Activated CD8-positive, alpha-beta memory T cell treated with anti-CD3 and anti-CD28 coated beads for 1 hour (primary cell): ENCODE measurements around the gene EPSTI1.
"Not testable (repeated sequence)": the region's sequence is repeated elsewhere in the genome, so short reads cannot be mapped to it uniquely, and the experiment has no call there.

Source experiments
- DNase-seq, 2 donors: peaks; one replicate each; pipeline ENCODE4 v3.0.0-alpha.2; 2020; ENCODE audit warnings: low read depth in 1 of 2; ENCODE audit errors: extremely low read depth in 1 of 2

EPSTI1 gene

DNA sequence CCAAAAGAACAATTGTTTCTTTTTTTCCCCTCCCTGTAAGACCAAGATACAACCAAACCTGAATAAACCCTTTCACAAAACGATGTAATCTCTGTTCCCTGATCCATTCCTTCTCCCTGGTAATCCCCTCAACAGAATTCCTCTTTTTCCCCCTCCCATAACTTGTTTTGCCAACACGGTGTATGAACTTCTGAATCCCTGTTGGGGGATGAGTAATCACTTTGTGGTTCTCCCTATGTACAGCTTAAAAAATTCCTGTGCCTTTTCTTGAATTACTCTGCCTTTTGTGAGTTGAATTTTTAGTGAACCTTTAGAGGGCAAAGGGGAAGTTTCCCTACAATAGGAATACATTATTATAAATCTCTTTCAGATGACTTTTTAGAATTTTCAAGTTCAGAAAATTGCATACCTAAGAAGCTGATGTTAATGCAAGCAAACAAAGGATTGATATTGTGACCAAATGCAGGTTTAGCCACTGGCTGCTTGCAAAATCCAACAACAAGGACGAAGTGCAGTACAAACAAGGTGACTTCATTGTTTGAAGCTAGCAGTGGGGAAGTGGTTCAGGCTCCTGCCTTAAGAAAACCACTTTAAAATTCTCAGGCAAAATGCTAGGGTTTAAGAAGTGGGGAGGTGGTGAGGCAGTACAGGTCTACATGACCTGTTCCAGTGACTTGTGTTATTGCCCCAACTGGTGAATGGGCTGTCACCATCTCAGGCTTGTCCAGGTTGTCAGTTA lies 15.0 kb upstream of the EPSTI1 start:
- no peak for DNase-seq

DNA sequence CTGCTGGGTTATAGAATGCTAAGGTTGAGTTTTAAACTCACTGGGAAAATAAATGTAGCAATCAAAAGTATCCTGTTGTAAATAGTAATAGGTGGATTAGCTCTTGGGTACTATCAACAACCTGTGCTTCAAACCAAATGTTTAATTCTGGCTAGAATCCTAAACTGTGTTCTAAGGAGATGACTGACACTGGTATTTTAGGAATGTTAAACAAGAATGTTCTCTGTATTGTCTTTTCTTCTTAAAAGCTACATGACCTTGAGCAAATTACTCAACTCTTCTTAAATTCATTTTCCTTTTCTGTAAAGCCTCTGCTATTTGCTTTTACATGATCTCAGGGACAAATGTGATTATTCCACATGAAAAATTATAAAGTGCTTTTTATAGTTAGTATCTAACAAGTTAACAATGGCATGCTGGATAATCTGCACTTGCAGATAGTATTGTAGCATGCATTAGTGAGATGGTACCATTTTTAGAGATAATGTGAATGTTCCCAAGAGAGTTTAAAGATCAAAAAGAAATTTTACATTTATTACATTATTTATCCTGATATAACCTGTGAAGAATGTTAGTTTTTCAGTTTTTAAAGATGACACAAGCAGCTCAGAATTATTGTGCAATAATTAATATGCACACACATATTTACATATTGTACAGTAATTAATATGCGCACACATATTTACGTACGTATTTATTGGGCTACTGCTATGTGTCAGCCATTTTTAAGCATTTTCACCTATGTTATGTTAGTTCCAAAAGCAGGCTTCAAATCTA lies 13.6 kb upstream of the EPSTI1 start:
- DNase-seq, result no peak

DNA sequence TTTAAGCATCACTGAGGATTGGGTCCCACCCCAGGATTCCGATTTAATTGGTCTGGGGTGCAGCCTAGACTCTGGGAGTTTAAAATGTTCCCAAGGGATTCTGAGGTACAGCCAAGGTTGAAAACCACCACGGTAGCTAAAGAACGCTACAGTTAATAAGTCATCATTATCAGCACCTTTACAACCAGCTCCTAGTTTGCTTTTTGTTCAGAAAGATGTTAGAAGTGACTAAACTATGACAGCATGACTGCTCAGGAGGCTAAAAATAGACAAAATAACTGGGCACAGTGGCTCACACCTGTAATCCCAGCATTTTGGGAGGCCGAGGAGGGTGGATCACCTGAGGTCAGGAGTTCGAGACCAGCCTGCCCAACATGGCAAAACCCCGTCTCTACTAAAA lies 11.7 kb upstream of the EPSTI1 start:
- no peak for DNase-seq

DNA sequence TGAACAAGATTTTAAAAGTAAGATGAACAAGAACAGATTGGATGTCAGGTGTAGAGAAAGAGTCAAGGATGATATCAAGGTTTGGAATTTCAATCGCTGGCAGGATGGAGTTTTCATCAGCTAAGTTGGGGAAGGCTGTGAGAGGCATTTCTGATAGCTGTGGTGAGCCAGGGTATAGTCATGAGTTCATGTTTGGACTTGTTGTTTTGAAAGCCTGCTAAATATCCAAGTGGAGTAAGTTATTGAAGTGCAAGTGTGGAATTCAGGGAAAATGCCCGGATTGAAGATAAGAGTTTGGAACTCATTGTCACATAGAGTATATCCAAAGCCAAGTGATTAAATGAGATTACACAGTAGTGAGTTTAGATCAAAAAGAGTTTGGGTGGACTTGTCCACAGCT lies 11.0 kb upstream of the EPSTI1 start:
- no peak for DNase-seq

DNA sequence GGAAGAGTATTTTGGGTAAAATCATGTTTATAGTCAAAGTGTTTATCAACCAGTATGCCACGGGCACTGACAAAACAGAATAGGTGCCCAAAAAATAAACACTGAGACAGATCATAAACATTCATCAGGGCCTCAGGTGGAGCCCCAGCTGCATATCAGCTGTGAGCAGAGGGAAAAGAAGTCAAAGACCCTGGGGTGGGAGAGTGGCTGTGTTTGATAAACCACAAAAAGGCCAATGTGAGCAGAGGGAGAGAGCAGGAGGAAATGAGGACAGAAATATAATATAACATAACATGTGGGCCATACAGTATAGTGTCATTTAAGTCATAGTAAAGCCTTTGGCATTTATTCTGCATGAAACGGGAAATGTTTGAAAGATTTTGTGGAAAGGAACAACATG lies 10.0 kb upstream of the EPSTI1 start:
- DNase-seq, result no peak

DNA sequence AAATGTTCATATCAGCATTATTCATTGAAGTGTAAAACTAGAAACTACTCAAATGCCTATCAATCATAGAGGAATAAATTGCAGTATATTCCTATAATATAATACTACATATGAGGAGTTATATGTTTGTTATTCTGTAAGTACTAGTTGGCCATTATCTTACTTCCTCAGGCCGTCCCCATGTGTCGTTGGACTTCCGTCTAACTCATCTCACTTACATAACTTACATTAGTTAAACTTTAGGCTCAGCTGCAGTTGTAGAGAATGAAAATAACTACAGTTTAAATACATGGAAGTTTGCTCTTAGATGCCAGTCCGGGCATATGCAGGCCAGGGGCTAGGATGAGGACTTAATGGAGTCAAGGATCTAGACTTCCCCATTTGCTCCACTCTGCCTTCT lies 8.6 kb upstream of the EPSTI1 start:
- no peak for DNase-seq

DNA sequence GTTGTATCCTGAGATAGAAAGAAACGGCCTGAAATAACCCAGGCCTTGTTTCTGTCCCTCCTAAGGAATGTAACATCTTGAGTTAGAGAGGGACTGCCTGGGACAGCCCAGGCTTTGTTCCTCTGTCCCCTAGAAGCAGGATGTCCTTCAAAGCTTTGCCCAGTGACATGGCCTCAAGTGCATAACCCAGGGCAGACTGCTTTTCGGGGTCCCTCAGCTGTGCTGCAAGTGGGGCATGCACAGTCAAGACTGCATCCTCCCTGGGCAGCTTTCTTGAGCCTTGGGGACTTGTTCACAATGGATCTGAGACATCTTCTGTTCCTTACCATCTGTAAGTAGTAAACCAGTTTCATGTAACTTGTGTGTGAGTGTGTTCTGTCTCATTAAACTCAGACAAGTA lies 7.5 kb upstream of the EPSTI1 start:
- DNase-seq, result no peak

DNA sequence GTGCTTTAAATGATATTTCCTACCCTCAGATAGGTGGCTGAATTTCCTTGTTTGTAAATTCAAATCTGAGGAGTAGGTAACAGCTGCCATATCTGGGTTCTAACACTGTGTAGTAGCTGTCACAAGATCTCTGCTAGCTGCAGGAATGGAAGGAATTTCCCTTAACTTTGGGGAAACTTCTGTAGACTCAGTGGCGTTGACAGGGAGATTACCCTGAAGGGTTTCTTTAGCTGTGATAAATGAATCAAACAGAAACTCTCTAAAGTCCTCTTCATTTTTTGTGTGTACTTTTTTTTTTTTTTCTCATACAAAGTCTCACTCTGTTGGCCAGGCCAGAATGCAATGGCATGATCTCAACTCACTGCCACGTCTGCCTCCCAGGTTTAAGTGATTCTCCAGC lies 5.3 kb upstream of the EPSTI1 start:
- no peak for DNase-seq

DNA sequence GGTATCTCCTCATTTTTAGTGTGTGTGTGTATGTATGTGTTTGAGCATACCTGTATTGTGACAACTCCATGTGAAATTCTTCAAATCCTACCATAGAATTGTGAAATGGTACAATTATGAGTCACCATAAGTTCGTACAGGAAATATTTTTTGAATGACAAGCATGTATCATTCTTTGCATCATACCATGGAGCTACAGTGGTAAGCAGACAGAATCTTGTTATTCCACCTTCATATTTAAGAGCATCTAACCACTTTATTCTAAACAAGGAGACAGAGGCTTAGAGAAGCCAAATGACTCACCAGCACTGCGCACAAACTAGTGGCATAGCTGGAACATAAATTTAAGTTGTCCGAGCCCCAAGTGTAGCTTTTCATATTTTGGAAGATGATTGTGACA lies 4.5 kb upstream of the EPSTI1 start:
- no peak for DNase-seq

DNA sequence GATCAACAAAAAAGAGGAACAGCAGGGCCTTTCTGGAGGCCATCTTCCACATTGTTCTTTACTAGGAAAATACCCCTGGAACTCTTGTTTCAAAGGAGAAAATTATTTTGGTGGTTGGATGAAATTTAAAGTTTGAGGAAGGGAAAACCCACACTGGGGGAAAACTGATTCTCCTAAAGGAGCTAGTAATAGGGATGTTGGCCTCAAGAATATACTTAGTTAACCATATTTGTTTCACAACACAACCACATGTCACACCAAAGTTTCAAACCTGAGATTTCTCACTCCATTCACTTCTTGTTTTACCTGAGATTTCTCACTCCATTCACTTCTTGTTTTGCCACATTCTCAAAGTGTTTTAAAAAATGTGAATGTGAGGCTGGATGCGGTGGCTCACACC lies 2.8 kb upstream of the EPSTI1 start:
- DNase-seq, result no peak

DNA sequence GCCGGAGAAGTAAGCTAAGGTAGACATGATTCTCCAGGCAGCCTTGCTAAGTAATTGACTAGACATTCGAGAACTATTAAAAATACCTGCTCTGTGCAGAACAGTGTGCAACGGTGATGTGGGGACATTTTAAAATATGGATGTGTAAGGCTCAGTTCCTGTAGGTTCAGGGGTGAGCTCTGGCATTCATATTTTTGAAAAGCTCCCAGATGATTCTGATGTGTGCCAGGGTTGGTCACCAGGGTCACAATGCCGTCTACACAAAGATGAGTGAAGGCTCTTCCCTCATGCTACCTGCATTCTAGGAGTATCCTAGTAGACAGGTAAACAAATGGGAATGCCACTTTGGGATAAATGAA lies 702 bp upstream of the EPSTI1 start:
- DNase-seq, result no peak

DNA sequence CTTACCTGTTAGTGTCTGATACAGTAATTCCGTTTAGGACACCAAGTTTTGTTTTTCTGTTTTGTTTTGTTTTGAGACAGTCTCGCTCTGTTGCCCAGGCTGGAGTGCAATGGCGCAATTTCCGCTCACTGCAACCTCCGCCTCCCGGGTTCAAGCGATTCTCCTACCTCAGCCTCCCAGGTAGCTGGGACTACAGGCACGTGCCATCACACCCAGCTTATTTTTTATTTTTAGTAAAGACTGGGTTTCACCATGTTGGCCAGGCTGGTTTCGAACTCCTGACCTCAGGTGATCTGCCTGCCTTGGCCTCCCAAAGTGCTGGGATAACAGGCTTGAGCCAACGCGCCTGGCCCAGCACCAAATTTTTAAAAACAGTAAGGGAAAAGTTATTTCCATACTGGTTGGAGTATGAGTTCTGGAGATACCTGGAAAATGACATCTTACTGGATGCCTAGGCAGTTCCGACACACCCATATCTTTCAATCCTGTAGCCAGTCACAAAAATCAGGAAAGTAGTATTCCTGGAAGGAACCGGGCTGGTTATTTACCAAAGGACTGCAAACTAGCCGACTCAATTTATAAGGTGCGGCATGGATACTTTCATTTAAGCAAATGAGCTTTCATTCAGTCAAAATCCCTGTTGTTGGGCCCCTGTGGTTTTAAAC lies 676 bp downstream of the EPSTI1 start:
- not testable (repeated sequence) for DNase-seq

DNA sequence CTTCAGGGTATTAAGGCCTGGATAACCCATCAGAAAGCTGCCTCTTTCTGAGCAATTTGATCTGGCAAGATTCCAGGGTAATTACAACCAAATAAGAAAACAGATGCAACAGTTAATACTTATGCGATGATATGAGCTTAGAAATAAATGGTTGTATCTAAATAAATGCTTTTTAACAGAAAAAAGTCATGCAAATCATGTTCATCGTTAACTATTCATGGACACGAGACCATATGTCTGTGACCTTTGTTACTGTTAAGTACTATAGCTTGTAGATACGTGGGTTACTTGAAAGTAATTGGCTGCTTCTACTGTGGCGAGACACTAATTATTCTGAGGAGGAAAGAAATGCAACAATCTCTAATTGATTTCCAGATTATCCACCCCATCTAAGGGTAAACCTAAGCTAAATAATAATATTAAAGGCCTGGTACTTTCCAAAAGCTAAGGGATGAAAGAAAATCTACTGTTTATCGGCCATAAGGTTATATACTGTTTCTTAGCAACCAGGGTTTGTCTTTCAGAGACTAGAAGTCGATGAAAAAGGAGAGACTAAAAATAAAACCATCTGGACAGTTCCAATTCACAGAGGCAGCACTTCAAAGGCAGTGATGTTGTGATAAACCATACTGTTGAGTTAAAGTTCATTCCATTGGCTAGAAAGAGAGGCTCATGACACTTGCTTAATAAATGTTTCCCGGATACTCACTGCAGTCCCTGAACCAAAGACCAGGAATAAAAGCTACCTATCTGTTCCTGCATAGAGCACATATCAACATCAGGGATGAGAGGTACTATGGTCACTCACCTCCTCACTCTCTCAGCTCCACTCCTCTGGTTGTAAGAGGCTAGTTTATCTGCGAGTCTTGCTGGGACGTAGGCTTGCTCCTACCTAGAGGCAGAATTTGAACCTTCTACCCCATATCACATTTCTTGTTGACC lies 1.5 kb downstream of the EPSTI1 start:
- no peak for DNase-seq

DNA sequence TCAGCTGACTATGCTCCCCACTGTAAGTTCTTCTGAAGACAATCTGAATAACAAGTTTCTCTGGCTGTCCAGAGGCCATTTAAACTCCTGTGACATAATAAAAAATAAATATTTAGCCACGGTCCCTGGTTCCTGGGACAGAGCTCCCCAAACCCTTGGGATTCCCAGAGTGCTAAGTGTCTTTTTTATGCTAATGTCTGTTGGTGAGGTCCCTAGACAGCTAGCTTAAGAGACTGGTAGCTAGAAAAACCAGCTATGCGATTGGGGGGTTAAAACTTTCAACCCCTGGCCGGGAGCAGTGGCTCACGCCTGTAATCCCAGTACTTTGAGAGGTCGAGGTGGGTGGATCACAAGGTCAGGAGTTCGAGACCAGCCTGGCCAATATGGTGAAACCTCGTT lies 5.9 kb downstream of the EPSTI1 start:
- DNase-seq, result no peak

DNA sequence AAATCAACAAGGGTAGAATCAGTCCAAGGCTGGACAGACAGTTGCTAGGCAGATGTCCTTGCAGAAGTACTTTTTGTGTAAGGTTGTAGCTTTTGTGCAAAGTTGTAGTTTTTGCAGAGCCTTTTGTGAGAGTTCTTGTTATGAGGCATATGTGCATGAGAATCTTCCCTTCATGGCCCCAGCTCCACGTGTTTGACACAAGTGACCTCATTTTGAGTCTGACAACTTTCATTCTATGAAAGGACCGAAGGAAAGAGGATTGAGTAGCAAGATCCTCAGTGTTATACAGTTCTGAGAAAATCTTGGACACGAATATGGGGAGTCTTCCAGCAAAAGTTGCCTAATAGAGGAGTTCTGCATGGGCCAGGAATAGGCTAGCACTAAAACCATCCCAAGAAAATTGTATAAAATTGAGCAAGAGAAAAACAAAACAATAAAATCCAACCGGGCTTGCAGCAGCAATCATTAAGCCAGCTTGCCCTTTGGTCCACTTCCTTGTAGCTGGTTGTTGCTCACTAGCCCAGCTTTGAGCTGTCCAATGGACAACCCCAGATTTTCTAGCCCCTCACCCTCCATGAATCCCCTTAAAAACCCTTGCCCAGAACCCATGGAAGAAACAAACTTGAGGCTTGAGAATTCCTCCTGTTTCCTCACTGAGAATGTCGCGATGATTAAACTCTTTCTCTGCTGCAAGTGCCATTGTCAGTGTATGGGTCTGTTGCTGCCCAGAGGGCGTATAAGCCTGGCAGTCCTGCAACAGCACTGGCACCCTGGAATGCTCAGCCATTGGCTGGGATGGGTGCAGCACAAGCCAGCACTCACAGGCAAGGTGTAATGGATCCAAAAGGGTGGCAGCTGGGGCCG lies 6.5 kb downstream of the EPSTI1 start:
- DNase-seq, result no peak

DNA sequence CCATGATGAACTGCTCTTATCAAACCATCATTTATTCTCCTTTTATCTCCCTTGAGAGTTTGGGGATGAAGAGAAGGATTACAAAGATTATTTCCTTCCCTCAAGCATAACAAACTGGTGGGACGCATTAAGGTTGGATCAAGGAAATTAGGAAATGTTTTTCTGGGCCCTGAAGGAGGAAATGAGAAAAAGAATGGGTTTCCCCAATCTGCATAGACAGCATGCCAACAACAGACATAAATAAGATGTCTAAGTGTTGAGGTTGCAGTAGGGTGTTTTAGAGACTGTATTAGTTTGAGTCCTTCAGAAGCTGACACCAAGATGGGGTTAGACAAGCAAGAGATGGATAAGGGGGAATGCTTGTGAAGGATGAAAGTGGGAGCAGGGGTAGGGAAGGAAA lies 7.3 kb downstream of the EPSTI1 start:
- no peak for DNase-seq

DNA sequence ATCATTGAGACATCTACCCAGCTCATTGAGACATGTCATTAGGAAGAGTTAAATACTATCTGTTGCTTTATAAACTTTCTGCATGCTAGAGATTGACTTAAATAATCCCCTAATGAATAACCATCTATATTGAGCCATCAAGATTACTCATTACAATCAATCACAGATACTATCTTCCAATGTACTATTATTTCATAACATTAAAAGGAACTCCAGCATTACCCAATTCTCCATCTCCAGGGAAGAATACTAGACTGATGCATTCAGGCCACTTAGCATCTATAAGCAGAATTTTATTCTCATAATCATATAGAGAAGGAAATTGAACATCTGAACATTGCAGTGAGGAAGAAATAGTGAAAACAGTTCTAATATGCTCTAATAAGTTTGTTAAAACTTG lies 8.0 kb downstream of the EPSTI1 start:
- DNase-seq, result no peak

DNA sequence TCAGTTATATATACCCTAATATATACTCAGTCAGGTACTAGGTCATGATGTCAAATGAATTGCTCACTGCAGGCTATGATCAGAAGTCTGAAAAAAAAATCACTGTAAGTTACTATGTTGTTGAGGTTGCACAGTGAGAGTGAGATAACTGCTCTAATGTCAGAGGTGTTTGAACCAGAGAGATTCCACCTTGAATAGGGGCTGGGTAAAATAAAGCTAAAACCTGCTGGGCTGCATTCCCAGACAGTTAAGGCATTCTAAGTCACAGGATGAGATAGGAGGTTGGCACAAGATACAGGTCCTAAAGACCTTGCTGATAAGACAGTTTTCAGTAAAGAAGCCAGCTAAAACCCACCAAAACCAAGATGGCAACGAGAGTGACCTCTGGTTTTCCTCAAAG lies 10.2 kb downstream of the EPSTI1 start:
- no peak for DNase-seq

DNA sequence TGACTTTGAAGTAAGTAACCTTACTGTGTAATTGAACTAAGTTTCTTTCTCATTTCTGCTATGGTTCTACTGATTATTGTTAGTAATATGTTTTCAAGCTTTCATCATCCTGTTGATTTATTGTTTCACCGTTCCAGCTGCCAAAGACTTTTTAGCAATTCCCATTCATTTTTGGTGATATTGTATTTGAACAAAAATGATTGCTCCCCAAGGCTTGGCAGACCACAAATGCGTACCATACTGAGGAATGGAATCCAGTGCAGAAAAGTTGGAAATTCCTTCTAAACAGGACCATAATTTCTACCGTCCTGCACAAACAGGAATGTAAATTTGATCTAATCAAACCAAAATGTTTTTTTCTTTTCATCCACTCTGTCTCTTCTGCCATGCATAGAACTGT lies 10.7 kb downstream of the EPSTI1 start:
- DNase-seq, result no peak

DNA sequence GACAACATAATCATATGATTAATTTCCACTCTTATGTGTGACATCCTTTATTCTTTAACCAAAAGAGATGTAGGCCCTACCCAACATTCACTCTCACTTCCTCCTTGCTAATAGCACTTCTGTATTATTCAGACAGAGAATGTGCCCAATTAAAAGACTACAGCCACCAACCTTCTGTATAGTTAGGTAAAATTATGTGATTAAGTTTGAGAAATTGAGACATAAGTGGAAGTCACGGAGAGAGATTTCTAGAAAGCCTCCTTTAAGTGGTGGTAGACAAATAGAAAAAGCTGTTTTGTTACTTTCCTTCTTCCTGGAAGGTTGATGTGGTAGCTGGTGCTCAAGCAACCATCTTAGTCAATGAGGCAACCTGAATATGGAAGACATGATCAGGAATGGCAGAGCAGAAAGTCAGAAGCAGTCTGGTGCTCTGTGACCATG lies 14.8 kb downstream of the EPSTI1 start:
- DNase-seq, result no peak
